ENCODE data around the gene PTPN14.

PTPN14 gene

DNA sequence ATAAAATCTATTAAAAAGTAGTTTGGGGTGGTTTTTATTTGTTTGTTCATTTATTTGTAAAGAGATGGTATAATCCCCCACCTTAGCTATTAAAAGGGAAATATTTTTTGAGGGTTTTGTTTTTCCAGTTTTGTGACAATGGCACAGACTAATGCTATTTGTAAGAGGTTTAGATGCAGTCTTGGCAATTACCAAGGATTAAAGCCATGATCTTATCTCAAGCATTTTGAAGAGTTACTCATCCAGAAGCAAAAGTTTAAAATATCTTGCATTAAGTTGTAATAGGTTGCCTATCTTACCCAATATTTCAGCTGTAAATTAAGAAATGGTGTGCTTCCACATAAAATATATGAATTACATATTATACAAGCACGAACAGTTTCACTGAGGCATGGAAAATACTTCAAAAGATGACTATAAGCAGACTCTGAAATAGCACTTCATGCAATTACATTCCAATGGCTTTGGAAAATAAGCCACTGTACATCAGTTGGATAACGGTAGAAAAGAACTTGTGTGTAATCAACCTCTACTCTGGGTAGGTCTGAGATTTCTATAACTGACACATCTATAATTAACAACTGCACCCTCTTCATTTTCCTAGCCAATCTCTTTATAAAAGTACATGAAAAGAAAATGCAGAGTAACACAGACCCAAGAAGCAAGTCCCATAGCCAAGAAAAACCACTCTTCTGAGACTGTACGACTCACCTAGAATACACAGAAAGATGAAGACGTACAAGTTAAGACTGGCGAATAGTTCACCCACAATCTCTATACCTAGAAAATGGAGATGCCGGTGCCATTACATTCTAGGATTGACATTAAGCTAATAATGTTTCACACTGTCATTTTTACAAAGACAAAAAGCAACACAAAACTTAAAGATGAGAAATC is 95.2 kb downstream of the PTPN14 start:
- WGBS, 2 experiments, result 93 to 95% methylated on average over 6 of the region's 6 CpGs

DNA sequence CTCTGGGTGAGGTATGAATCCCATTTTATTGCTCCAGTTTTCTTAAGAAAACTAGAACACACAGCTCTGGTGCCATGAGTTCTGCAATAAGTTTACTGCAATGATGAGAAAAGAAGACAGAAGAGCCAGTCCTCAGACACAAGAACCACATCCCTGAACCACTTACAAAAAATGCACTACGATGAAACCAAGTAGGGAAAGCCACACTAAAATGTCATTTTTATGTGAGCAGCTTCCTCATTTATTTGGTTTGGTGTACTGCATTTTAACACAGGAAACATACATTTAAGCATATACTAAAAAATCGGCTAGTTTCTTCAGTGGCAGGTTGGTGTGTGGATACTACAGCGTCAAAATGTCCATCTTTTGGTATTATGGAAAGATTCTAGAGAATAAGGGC is 95.9 kb downstream of the PTPN14 start:
- Histone ChIP-seq H3K27ac (ENCODE audit: insufficient read depth, low read depth, low read length, poor library complexity, severe bottlenecking) (peak overlapping the region; percentile 50), H3K4me1 (ENCODE audit: control insufficient read depth, insufficient read depth, low read length) (no peaks in the 10 kb centered on the region), H3K36me3 (ENCODE audit: control insufficient read depth, insufficient read depth, low read length) (no peaks in the 10 kb centered on the region), H3K9me3 (ENCODE audit: control insufficient read depth, low read length) (no peaks in the 10 kb centered on the region), H3K4me3 (ENCODE audit: insufficient read depth, low read depth, low read length) (no peak overlapping the region), H3K27me3 (ENCODE audit: control insufficient read depth, insufficient read depth, low read length, poor library complexity, severe bottlenecking) (no peaks in the 10 kb centered on the region)
- WGBS, 2 experiments, result 95 to 100% methylated on average over 3 of the region's 3 CpGs

More for the DNA sequence above, 95.2 kb downstream of the PTPN14 start:
- Histone ChIP-seq H3K4me1 (ENCODE audit: control insufficient read depth, insufficient read depth, low read length) (no peaks in the 10 kb centered on the region), H3K4me3 (ENCODE audit: insufficient read depth, low read depth, low read length) (no peak overlapping the region), H3K27ac (ENCODE audit: insufficient read depth, low read depth, low read length, poor library complexity, severe bottlenecking) (no peak overlapping the region), H3K36me3 (ENCODE audit: control insufficient read depth, insufficient read depth, low read length) (no peaks in the 10 kb centered on the region), H3K9me3 (ENCODE audit: control insufficient read depth, low read length) (no peaks in the 10 kb centered on the region), H3K27me3 (ENCODE audit: control insufficient read depth, insufficient read depth, low read length, poor library complexity, severe bottlenecking) (no peaks in the 10 kb centered on the region)

DNA sequence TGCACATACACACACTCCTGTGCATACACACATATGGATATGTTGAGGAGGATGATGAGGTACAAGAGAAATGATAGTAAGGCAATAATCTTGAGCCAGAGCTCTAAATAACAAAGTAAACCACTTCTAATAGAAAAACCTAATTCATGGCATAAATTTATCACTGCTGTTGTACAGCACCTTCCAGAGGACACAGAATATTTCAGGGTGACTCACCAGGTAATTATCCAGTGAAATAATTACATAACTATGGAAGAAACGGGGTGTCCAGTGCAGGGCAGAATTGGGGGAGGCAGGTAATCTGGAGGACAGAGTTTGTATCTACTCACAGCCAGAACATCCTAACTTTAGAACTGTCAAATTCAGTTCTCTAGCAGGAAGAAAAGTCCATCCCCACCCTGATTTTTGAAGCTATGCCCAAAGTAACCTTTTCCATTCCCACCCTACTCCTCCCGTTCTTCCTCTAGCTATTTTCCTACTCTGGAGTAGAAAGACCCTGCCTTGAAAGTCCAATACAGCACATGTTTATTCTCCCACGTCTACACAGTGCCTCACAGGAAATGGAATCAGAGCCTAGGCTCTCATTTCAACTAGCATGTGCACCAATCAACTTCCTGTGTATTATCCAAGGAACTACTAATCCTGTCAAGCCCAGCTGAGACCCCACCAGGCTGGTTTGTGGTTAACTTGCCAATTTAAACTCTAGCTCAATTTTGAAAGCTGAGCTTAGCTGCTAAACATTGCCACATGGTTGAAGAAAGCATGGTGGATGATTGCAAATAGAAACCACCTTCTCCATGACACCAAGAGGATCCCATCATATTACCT is 96.6 kb downstream of the PTPN14 start:
- Histone ChIP-seq H3K36me3 (ENCODE audit: control insufficient read depth, insufficient read depth, low read length) (no peaks in the 10 kb centered on the region), H3K27ac (ENCODE audit: insufficient read depth, low read depth, low read length, poor library complexity, severe bottlenecking) (no peak overlapping the region)
- WGBS, 2 experiments, result 88 to 96% methylated on average over 3 of the region's 3 CpGs

DNA sequence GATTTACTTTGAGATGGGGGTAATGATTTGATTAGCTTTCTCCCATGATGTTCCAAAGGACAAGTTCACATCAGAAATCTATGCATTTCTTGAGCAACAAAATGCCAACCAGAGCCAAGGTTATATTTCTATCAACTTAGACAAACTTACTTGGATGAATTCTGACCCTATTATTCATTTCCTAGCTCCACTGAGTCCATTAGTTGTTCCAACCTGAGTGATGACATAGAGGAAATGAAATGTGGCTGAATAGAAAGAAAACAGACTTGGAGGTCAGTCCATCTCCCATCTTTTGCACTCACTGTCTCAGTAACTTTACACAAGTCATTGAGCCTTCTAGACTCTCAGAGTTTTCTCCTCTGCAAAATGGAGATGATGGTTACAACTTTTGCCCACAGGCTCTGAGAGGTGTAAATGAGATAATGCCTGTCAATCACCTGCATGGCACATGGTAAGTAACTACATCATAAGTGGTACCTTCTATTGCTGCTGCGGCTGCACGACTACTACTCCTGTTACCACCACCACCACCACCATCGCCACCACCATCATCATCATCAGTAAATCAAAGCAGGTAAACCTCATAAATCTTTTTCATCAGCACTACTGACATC is 98.2 kb downstream of the PTPN14 start:
- Histone ChIP-seq H3K27ac (ENCODE audit: insufficient read depth, low read depth, low read length, poor library complexity, severe bottlenecking) (no peak overlapping the region), H3K4me1 (ENCODE audit: control insufficient read depth, insufficient read depth, low read length) (no peaks in the 10 kb centered on the region), H3K9me3 (ENCODE audit: control insufficient read depth, low read length) (no peaks in the 10 kb centered on the region), H3K36me3 (ENCODE audit: control insufficient read depth, insufficient read depth, low read length) (no peaks in the 10 kb centered on the region), H3K4me3 (ENCODE audit: insufficient read depth, low read depth, low read length) (no peak overlapping the region), H3K27me3 (ENCODE audit: control insufficient read depth, insufficient read depth, low read length, poor library complexity, severe bottlenecking) (no peaks in the 10 kb centered on the region)
- 96 to 97% methylated on average over 3 of the region's 3 CpGs for whole genome bisulfite sequencing, 2 experiments

More for the DNA sequence above, 96.6 kb downstream of the PTPN14 start:
- no peaks in the 10 kb centered on the region for H3K9me3 ChIP-seq (ENCODE audit: control insufficient read depth, low read length)
- no peaks in the 10 kb centered on the region for H3K27me3 ChIP-seq (ENCODE audit: control insufficient read depth, insufficient read depth, low read length, poor library complexity, severe bottlenecking)
- H3K4me3 ChIP-seq (ENCODE audit: insufficient read depth, low read depth, low read length), result no peak overlapping the region
- no peaks in the 10 kb centered on the region for H3K4me1 ChIP-seq (ENCODE audit: control insufficient read depth, insufficient read depth, low read length)

DNA sequence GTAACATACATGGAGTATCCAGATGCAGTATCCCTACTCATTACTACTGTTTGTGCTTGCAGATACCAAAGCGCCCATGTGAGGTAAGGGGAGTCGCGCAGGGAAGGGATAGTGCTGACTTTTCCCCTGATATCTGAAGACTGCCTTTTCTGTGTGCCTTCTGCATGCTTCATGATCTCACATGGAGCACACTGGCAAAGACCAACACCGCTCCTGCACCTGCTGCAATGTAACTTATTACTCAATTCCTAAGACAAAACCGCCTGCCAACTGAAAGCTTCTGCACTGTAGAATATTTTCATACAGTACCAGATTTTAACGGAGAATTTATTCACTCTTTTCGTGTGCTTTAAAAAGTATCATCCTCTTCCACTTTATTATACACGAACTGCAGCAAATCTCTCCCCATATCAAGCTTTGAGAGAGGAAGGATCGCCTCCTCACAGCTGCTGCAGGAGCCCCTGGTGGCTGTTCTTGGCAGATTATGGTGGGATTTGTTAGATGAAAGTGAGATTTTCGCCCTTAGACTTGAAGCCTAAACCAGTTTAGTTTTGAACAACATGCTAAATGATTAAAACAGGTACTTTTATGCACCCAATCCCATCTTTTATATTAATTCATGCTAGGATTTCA is 99.1 kb downstream of the PTPN14 start:
- peaks cover 5% of the 10 kb centered on the region for H3K4me1 ChIP-seq (ENCODE audit: control insufficient read depth, insufficient read depth, low read length)
- H3K36me3 ChIP-seq (ENCODE audit: control insufficient read depth, insufficient read depth, low read length), result no peaks in the 10 kb centered on the region
- 88 to 89% methylated on average over 10 of the region's 10 CpGs for WGBS, 2 experiments
- no peaks in the 10 kb centered on the region for H3K9me3 ChIP-seq (ENCODE audit: control insufficient read depth, low read length)
- no peak overlapping the region for H3K4me3 ChIP-seq (ENCODE audit: insufficient read depth, low read depth, low read length)
- H3K27me3 ChIP-seq (ENCODE audit: control insufficient read depth, insufficient read depth, low read length, poor library complexity, severe bottlenecking), result no peaks in the 10 kb centered on the region
- no peak overlapping the region for H3K27ac ChIP-seq (ENCODE audit: insufficient read depth, low read depth, low read length, poor library complexity, severe bottlenecking)

DNA sequence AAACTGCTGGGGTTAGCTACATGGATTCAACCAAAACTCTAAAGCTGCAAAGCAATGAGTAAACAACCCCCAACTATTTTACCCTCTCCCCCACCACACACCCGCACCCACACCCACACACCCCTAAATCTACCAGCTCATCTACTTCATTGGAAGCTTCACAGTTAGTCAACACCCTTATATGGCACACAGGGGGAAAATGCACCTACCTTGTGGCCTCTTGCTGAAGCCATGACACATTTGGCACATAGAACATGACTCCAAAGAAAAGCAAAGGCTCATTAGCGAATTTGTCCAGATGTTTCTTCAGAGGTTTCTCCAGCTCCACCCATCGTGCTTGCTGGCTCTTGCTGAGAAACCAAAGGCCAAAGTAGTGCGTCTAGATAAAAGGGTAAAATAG is 99.8 kb downstream of the PTPN14 start:
- H3K27me3 ChIP-seq (ENCODE audit: control insufficient read depth, insufficient read depth, low read length, poor library complexity, severe bottlenecking), result no peaks in the 10 kb centered on the region
- H3K4me1 ChIP-seq (ENCODE audit: control insufficient read depth, insufficient read depth, low read length), result peaks cover 12% of the 10 kb centered on the region
- no peak overlapping the region for H3K4me3 ChIP-seq (ENCODE audit: insufficient read depth, low read depth, low read length)
- no peaks in the 10 kb centered on the region for H3K9me3 ChIP-seq (ENCODE audit: control insufficient read depth, low read length)
- H3K36me3 ChIP-seq (ENCODE audit: control insufficient read depth, insufficient read depth, low read length), result no peaks in the 10 kb centered on the region
- 93% methylated on average over 4 of the region's 4 CpGs for WGBS, 2 experiments
- H3K27ac ChIP-seq (ENCODE audit: insufficient read depth, low read depth, low read length, poor library complexity, severe bottlenecking), result no peak overlapping the region

DNA sequence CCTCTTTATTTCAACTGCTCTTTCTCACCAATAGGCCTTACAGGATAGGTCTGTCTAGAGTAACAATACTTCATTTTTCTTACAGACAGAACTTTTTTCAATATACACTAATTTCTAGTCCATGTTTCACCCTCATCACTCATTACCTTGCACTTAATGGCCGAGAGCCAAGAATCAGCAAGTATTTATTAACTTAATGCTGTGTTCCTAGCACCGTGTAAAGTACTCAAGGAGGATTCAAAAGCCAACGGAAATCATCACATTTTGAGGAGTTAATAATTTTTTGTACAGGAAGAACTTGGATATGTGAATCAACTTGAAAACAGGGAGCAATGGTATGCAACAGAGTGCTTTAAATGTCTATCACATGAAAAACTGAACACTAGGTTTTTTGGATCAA is 102.0 kb downstream of the PTPN14 start:
- no peak overlapping the region for H3K4me3 ChIP-seq (ENCODE audit: insufficient read depth, low read depth, low read length)
- H3K9me3 ChIP-seq (ENCODE audit: control insufficient read depth, low read length), result no peaks in the 10 kb centered on the region
- no peaks in the 10 kb centered on the region for H3K36me3 ChIP-seq (ENCODE audit: control insufficient read depth, insufficient read depth, low read length)
- no peaks in the 10 kb centered on the region for H3K27me3 ChIP-seq (ENCODE audit: control insufficient read depth, insufficient read depth, low read length, poor library complexity, severe bottlenecking)
- H3K27ac ChIP-seq (ENCODE audit: insufficient read depth, low read depth, low read length, poor library complexity, severe bottlenecking), result no peak overlapping the region
- H3K4me1 ChIP-seq (ENCODE audit: control insufficient read depth, insufficient read depth, low read length), result peaks cover 13% of the 10 kb centered on the region
- WGBS, 2 experiments, result 99 to 100% methylated on average over 3 of the region's 3 CpGs

DNA sequence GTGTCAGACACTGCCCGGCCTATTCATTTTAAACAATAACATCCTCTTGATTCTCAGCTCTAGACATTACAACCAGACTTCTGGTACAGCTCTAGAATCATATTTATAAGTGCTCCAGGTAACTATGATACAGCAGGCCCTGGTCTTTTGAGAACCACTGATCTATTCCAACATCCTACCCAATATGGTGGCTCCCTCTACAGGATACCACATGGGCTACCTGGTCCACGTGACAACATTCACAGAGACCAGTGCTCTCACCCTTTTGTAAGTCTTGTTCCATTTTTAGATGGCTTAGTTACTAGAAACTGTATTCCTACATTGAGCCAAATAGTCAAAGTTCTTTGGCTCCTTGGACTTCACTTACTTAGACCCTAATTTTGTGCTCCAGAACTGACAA is 102.9 kb downstream of the PTPN14 start:
- H3K4me1 ChIP-seq (ENCODE audit: control insufficient read depth, insufficient read depth, low read length), result peaks cover 13% of the 10 kb centered on the region
- 84 to 95% methylated on average over 2 of the region's 2 CpGs for WGBS, 2 experiments
- H3K27ac ChIP-seq (ENCODE audit: insufficient read depth, low read depth, low read length, poor library complexity, severe bottlenecking), result no peak overlapping the region

DNA sequence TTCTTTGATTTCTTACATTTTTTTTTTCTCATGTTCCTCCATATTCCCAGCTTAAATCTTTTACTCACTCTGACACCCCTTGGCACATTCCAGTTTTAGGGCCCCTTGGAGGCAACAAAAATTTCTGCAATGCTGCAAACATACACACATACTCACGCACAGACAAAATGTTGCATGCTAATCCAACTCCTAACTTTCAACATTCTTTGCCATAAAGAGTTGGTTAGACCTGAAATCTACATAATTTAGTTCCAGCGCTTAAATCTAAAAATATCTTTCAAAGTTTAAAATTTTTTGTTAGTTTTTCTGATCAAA is 103.9 kb downstream of the PTPN14 start:
- Histone ChIP-seq H3K27me3 (ENCODE audit: control insufficient read depth, insufficient read depth, low read length, poor library complexity, severe bottlenecking) (no peaks in the 10 kb centered on the region), H3K27ac (ENCODE audit: insufficient read depth, low read depth, low read length, poor library complexity, severe bottlenecking) (peak overlapping the region; percentile 26), H3K36me3 (ENCODE audit: control insufficient read depth, insufficient read depth, low read length) (no peaks in the 10 kb centered on the region), H3K4me3 (ENCODE audit: insufficient read depth, low read depth, low read length) (no peak overlapping the region), H3K9me3 (ENCODE audit: control insufficient read depth, low read length) (no peaks in the 10 kb centered on the region), H3K4me1 (ENCODE audit: control insufficient read depth, insufficient read depth, low read length) (peaks cover 13% of the 10 kb centered on the region)
- WGBS, 2 experiments, result 71 to 80% methylated on average over 1 to 2 of the region's 2 CpGs

More for the DNA sequence above, 102.9 kb downstream of the PTPN14 start:
- Histone ChIP-seq H3K27me3 (ENCODE audit: control insufficient read depth, insufficient read depth, low read length, poor library complexity, severe bottlenecking) (no peaks in the 10 kb centered on the region), H3K9me3 (ENCODE audit: control insufficient read depth, low read length) (no peaks in the 10 kb centered on the region), H3K4me3 (ENCODE audit: insufficient read depth, low read depth, low read length) (no peak overlapping the region), H3K36me3 (ENCODE audit: control insufficient read depth, insufficient read depth, low read length) (no peaks in the 10 kb centered on the region)
